SU-DHL-6 (cell line): Measurements from ENCODE around the gene LEKR1.
"Not testable (repeated sequence)": the region's sequence is repeated elsewhere in the genome, so short reads cannot be mapped to it uniquely, and the experiment has no call there.

ENCODE experiments used
- EZH2phosphoT487 ChIP-seq: fragments of 200-600 bp; sonication (generic), shearing (Covaris generic); conservative IDR thresholded peaks from 2 replicates; pipeline ENCODE4 v1.6.1; 2018; ENCODE audit warnings: mild to moderate bottlenecking, antibody characterized with exemption, low read length, moderate library complexity, mixed read lengths
- TF ChIP-seq, protein P1 (sequence below): fragments of 200-600 bp; sonication (generic); IDR thresholded peaks from one replicate; pipeline ENCODE4 v1.5.1; 2017; ENCODE audit warnings: antibody characterized with exemption, mild to moderate bottlenecking, low read length, moderate library complexity; ENCODE audit not compliant: insufficient read depth, poor library complexity, severe bottlenecking

DNA sequence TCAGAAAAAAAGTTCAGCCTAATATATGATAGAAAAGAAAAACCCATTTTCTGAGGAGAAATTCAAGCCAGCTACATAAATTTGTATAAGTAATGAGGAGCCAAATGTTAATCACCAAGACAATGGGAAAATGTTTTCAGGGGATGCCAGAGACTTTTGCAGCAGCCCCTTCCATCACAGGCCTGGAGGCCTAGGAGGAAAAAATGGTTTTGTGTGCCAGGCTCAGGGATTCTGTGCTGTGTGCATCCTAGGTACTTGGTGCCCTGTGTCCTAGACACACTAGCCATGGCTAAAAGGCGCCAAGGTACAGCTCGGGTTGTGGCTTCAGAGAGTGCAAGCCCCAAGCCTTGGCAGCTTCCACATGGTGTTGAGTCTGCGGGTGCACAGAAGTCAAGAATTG lies 53.3 kb downstream of the LEKR1 start:
- TF ChIP-seq, protein P1, sequence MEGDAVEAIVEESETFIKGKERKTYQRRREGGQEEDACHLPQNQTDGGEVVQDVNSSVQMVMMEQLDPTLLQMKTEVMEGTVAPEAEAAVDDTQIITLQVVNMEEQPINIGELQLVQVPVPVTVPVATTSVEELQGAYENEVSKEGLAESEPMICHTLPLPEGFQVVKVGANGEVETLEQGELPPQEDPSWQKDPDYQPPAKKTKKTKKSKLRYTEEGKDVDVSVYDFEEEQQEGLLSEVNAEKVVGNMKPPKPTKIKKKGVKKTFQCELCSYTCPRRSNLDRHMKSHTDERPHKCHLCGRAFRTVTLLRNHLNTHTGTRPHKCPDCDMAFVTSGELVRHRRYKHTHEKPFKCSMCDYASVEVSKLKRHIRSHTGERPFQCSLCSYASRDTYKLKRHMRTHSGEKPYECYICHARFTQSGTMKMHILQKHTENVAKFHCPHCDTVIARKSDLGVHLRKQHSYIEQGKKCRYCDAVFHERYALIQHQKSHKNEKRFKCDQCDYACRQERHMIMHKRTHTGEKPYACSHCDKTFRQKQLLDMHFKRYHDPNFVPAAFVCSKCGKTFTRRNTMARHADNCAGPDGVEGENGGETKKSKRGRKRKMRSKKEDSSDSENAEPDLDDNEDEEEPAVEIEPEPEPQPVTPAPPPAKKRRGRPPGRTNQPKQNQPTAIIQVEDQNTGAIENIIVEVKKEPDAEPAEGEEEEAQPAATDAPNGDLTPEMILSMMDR: not testable (repeated sequence)
- not testable (repeated sequence) for TF ChIP-seq EZH2phosphoT487
